Measurements from ENCODE around the gene ETFDH.
"Not testable (repeated sequence)": the region's sequence is repeated elsewhere in the genome, so short reads cannot be mapped to it uniquely, and the experiment has no call there.

Gene ETFDH

DNA sequence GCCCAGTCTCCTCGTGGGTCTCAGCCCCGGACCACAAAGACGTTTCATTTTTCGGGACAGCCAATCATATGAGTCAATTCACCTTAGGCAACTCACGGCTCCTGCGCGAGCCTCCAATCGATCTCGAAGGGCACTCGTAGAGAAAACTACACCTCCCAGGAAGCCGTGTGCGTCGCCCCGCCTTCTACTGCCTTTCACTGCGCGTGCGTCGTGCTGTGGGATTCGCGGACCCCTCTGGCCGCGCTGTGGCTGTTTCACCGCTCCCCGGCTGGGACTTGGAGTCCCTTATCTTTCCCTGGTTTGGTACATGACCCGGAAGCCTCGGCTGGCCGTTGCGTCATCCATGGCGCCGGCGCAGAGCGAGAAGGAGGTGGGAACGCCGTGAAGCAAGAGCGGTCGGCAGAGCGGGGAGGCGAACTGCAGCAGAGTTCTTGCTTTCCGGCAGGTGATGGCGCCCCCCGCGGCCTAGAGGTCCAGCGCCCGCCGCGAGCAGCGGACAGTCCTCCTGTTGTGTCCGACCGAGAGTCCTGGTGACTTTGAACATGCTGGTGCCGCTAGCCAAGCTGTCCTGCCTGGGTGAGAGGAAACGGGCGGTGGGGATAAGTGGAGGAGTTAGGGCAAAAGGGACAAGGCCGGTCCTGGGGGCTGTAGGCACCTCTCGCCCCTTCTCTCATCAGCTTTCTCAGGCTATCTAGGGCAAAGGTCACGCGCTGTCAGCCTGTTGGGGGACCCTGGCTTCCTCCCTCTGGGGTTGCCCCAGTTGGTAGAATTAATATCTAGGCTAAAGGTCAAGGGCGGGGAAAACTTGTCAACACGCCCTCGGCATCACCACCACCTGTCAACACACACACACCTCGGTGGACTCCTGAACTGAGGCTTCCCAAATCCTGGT lies at the start of gene ETFDH:
Gene ETFDH (plus strand): TSS at position 382 of the 892 bp plus-strand sequence. CDS start 161 bp downstream, at position 543.
- peak; percentile 96 for DNase-seq (ENCODE audit: low spot score)

DNA sequence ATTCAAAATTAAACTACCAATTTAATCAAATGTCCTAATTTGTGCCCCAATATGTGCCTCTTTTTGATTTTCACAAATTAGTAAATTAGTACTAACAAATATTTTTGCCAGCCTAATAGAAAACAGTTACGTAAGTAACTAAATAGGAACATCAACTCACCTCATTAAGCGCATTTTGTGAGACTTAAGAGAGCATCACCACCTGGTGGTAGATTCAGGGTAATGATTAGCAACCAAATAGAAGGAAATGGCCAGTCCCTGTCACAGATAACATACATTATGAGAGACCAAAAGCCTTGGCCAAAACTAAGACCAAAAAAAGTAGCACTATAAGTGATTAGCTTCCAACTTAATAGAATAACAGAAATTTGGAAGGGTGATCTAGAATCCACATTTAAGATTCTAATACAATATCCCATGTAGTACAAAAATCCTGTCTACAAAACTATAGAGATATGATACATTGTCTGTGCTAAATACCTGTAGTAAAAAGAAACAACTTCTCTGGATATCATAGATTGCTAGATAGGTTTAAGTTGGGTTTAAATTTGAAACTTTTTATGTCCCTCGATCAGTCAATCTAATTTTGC lies 47.1 kb upstream of the ETFDH start:
- DNase-seq (ENCODE audit: low spot score): peak; percentile 35

DNA sequence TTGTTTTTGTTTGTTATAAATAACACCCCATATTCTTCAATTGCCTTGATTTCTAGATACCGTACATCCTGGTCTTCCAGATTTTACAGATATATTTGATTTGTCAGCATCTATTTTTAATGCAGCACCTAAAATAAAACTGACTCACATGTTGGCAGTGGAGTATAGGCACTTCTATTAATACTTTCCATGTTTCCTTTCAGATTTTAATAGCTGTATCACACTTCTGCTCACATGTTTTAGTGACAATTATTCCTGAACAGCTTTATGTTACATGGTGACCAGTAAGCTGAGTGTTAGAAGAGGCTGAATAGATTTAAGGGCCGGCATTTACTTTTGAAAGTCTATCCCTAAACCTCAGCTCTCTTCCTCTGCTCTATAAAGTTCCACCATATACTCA lies 46.6 kb upstream of the ETFDH start:
- no peak for DNase-seq (ENCODE audit: low spot score)

DNA sequence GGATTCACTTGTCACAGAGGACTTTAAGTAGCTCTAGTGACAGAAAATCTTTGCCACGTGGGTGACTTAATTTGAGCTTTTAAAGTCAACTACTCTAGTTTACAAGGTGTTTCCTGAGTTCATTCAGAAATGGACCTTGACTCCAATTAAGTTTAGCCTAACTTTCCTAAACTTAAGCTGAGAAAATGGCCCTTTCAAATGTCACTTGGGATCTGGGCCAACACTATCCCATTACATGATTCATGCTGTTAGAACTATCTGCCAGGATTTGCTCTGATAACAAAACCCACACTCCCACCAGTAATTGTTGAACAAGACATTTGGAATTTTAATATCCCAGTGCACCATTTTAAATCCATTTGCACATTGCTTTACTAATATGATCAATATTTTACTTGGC lies 41.2 kb upstream of the ETFDH start:
- DNase-seq (ENCODE audit: low spot score): no peak

DNA sequence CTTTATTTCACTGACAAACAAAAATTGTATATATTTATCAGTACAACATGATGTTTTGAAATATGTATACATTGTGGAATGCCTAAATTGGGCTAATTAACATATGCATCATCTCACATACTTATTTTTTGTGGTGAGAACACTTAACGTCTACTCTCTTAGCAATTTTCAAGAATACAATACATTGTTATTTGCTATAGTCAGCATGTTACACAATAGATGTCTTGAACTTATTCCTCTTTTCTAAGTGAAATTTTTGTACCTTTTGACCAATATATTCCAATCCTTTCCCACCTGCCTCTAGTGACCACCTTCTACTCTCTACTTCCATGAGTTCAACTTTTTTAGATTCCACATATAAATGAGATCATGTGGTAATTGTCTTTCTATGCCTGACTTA lies 35.5 kb upstream of the ETFDH start:
- DNase-seq (ENCODE audit: low spot score): no peak

DNA sequence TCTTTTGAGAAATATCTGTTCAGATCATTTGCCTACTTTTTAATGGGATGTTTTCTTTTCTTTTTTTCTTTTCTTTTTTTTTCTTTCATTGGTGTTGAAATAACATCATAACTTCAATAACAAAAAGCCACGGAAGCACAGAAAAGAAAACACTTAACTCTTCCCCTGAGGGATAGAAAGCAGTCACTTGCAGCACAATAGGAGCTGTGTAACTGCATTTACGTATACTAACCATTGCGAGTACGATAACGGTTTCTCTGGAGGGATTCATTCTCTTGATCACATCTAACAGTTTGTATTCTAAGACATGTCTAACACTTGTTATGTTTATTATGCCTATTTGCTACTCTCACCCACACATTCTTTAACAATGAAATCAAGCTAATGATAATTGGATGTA lies 27.7 kb upstream of the ETFDH start:
- no peak for DNase-seq (ENCODE audit: low spot score)

DNA sequence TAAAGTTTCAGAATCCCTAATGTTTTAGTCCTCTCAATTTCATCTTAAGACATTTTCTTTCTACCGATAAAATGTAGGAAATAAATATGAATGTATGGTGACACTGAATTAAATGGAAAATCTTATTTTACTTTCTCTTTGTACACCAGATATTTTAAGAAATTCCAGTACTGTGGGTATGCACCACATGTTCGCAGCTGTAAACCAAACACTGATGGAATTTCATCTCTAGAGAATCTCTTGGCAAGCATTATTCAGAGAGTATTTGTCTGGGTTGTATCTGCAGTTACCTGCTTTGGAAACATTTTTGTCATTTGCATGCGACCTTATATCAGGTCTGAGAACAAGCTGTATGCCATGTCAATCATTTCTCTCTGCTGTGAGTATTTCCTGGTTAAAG lies 27.3 kb upstream of the ETFDH start:
- no peak for DNase-seq (ENCODE audit: low spot score)

DNA sequence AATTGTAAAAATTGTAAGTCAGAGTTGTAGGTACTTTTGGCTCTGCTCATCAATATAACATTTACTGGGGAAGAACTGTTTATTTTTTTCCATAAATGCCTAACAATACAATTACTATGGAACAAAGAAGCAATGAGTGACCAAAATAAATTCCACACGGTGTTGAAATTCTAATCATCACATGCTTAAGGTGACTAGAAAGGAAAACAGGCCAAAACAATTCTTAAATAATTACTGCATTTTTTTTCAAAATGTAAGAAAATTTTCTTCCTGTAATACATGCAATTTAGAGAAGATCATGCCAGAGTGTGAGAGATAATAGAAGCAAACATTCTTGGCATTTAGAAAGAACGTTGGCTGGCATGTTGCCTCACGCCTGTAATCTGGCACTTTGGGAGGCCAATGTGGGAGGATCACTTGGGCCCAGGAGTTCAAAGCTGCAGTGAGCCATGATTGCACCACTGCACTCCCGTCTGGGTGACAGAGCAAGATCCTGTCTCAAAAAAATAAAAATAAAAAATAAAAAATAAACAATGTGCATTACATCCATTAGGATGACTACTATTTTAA lies 22.9 kb upstream of the ETFDH start:
- no peak for DNase-seq (ENCODE audit: low spot score)

DNA sequence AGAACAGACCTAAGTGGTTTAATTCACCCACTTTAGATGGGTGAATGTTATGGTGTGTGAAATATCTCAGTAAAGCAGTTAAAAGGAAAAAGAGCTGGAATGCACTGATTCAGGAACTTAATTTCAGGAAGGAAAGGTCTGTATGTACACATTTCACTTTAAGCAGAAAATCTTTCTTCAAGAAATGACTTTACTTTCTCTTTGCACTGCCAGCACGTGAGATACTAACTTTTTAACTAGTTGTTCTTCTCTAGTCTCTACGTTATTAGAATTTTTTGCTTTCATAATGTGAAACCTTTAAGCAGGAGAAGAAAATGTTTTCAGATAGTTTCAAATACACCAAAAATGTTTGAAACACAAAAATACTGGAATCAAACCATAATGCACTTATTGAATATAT lies 19.2 kb upstream of the ETFDH start:
- no peak for DNase-seq (ENCODE audit: low spot score)

DNA sequence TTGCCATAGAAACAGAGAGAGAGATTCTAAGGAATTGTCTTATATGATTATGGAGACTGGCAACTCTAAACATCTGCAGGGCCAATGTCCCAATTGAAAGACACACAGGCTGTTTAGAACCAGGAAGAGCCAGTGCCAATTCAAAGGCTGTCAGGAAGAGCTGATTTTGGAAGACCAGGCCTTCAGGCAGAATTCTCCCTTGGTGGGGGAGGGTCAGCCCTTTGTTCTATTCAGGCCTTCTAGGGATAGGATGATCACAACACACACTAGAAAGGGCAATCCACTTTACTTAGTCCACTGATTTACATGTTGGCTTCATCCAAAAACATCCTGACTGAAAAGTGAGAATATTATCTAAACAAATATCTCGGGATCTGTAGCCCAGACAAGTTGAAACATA lies 15.7 kb upstream of the ETFDH start:
- DNase-seq (ENCODE audit: low spot score): no peak

DNA sequence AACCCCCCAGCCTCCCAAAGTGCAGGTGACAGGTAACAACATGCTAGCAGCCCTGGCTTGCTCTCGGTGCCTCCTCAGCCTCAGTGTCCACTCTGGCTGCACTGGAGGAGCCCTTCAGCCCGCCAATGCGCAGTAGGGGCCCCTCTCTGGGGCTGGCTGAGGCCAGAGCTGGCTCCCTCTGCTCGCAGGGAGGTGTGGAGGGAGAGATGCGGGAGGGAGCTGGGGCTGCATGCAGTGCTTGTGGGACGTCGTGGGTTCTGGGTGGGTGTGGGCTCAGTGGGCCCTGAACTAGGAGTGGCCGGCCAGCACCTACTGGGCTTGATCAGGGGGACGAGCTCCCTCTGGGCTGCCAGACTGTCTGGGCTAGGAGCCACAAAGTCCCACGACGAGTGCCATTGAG lies 14.8 kb upstream of the ETFDH start:
- DNase-seq (ENCODE audit: low spot score): no peak

DNA sequence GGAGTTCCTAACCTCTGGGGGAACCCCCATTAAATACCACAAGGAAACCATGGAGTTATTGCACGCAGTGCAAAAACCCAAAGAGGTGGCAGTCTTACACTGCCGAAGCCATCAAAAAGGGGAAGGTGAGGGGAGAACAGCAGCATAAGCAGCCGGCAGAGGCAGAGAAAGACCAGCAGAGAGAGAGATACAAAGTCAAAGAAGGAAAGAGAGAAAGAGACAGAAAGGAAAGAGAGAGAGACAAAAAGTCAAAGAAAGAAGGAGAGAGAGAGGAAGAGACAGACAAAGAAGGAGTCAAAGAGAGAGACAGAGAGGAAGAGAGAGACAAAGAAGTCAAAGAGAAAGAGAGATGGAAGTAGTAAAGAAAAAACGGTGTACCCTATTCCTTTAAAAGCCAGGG lies 8.8 kb upstream of the ETFDH start:
- DNase-seq (ENCODE audit: low spot score): not testable (repeated sequence)

DNA sequence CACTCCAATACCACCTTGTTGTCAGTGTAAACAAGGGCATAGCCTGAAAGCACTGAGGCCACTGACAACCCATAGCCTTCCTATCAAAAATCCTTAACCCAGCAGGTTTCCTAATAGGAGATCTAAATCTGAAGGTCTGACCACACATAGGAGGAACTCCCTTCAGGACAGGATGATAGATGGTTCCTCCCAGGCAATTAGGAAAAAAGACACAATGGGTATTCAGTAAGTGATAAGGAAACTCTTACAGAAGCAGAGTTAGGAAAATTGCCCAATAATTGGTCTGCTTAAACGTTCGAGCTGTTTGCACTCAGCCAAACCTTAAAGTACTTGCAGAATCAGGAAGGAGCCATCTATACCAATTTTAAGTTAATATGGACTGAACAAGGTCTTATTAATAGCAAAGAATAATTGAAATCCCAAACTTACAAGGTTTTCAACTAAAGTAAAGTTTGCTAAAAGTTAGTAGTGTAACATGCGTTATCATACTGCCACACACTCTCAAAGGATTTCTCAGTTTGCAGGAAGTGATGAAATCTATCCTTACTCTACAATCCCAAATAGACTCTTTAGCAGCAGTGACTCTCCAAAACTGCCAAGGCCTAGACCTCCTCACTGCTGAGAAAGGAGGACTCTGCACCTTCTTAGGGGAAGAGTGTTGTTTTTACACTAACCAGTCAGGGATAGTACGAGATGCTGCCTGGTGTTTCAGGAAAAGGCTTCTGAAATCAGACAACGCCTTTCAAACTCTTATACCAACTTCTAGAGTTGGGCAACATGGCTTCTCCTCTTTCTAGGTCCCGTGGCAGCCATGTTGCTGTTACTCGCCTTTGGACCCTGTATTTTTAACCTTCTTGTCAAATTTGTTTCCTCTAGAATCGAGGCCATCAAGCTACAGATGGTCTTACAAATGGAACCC lies 8.1 kb upstream of the ETFDH start:
- DNase-seq (ENCODE audit: low spot score): not testable (repeated sequence)

DNA sequence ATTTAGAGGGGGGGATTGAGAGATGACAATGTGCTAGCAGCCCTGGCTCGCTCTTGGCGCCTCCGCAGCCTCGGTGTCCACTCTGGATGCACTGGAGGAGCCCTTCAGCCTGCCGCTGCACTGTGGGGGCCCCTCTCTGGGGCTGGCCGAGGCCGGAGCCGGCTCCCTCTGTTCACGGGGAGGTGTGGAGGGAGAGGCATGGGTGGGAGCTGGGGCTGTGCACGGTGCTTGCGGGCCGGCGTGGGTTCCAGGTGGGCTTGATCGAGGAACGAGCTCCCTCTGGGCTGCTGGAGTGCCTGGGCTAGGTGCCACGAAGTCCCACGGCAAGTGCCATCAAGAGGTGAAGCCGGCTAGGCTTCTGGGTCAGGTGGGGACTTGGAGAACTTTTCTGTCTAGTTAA lies 7.3 kb upstream of the ETFDH start:
- no peak for DNase-seq (ENCODE audit: low spot score)

DNA sequence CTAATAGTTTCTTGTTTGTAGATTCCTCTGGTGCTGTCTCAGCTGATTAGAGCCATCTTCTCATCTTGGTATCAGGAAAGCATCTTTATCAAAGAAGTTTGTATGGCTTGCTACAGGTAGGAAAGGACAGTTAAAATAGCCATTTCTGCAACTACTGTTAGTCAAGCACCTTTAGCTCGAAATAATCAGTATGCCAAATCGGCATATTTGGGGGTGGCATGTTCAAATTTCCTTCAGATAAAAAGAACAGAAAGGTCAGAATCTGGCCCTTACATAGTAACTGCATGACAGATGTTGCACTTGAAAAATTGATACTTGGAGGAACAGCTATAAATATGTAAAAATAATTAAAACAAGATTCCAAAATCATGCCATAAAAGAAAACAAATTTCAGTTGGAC lies 5.2 kb upstream of the ETFDH start:
- no peak for DNase-seq (ENCODE audit: low spot score)

DNA sequence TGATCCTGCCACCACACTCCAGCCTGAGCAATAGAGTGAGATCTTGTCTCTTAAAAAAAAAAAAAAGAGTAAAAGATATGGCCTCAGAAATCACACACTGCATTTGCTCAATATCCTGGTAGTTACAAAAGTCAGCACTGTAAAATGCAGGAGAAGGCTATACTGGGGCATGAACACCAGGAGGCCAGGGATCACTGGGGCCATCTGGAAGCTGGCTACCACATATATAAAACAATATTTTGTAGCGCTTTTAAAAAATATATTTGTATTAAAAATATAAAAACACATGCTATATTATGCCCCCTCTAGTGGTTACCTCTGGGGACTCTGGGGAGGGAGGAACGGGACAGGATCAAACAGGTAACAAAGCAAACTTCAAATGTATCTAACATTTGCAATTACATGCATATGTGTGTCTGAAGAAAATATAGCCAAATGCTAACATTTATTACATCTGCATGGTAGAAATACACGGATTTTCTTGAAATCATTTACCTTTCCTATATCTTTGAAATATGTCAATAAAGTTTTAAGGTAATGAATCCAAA lies 4.4 kb upstream of the ETFDH start:
- DNase-seq (ENCODE audit: low spot score): peak; percentile 46

DNA sequence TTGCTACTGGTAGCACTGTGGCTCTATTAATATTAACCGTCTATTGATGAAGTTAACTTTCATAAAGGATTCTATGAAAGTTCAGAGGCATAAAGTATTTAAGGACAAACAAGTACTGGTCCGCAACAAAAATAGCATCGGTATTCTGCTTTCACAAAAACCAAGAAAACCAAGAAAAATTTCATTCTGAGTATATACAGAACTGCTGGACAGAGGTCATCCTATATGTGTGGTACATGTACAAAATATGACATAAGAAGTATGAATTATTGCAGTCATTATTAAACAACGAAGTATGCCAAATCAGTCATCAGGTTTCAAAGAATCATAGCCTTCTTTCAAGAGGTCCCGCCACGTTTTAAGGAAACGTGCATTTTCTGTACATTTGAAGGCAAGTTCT lies 2.8 kb upstream of the ETFDH start:
- no peak for DNase-seq (ENCODE audit: low spot score)

DNA sequence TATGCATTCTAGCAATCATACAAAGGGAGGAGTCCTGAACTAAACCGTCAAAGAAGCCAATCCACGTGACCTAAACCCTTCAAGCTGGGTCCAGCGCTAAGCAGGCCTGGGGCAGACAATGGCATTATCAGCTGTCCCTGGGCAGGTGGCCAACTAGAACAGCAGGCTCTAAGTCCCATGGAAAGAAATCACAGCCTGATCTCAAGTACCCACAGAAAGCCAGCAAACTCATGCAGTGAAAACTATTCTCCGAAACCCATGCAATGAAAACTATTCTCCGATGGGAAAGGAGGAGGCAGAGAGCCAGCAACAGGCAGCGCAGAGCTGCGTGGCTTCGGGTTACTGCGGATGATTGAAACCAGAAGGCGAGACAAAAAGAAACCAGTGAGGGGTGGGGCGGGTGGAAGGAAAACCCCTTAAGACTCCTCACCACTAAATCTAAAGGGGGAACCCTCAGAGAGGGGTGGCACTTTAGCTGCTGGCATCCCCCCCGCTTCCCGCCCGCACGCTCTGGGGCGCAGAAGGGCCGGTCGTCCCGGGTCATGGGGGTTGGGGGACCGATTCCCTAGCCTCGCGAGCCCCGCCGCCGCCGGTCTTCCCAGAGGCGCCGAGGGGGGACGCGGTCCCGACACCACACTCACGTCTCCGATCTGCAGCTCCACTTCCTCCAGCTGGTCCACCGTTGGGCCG lies 976 bp upstream of the ETFDH start:
- DNase-seq (ENCODE audit: low spot score): peak; percentile 72

DNA sequence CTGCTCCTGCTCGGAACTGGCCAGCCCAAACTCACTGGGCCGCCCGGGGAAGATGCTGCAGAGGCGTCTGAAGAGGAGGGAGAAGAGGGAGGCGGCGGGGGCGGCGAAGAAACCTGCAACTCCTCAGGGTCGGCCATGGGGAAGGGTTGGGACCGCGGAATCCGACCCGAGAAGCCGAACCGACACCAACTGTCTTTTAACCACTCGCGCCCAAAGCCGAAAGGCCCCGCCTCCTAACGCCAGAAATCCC lies 506 bp upstream of the ETFDH start, which contains the start of gene C4orf46:
Gene C4orf46 (minus strand): TSS at position 223 of the 250 bp plus-strand sequence. CDS start 86 bp downstream, at position 137.
- no peak for DNase-seq (ENCODE audit: low spot score)

DNA sequence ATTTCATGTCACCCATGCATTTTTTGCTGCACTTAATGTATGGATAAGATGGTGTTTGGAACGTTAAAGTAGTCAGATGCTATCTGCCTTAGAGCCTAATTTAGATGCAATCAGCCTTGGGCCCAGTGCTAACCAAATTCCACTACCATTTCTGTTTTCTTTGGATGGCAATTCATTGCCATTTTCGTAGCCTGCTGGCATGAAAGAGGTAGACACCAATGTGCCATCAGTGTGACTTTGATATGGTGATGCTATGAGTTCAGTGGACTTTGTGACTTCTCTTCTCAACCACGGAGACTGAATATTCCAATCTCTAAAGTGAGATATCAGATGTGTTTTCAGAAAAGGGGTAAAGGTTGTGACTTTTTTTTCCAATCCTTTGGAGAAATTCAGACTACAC lies 1.5 kb downstream of the ETFDH start:
- no peak for DNase-seq (ENCODE audit: low spot score)

DNA sequence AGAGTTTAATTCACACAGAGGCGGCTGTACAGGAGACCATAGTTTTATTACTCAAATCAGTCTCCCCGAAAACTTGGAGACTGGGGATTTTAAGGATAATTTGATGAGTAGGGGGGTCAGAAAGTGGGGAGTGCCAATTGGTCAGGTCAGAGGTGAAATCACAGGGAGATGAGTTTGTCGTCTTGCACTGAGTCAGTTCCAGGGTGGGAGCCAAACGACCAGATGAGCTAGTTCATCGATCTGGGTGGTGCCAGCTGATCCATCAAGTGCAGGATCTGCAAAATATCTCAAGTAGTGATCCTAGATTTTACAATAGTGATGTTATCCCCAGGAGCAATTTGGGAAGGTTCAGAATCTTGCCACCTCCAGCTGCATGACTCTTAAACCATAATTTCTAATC lies 4.0 kb downstream of the ETFDH start:
- no peak for DNase-seq (ENCODE audit: low spot score)

DNA sequence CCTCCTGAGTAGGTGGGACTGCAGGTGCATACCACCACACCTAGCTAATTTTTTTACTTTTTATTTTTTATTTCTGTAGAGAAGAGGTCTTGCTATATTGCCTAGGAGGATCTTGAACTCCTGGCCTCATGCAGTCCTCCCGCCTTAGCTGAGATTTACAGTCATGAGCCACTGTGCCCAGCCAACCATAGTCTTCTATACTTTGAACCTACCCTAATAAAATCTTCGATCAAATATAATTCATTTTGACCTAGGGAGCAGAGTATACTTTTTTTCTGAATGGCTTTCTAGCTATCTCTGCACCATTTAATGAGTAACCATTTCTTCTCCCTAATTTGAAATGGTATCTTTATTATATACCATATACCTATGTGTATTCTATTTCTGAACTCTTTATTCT lies 6.7 kb downstream of the ETFDH start:
- no peak for DNase-seq (ENCODE audit: low spot score)
